Renal cortex interstitium (tissue), 11 donors: Measurements from ENCODE around the gene PARVA. TPM values are rescaled to one million over a fixed set of nuclear protein-coding genes. Genes with fewer than 3 reads are reported as not detected.
A peak's percentile ranks its signal among the peaks of the same experiment; 100 is the strongest.

ENCODE experiments used
- DNase-seq, 11 donors: peaks; one replicate each; pipeline ENCODE4 v3.0.0-alpha.2; 2013; ENCODE audit warnings: low read depth in 9 of 11, low spot score in 4 of 11; ENCODE audit errors: extremely low read depth in 1 of 11
- polyA plus RNA-seq, 3 donors: library from polyadenylated mRNA; unstranded; fragments of 120-200 nt; gene quantifications; one replicate each; pipeline ENCODE4 v1.2.1, GENCODE V29; 2013; ENCODE audit not compliant: insufficient read length in 3 of 3

The PARVA gene
- polyA plus RNA-seq, 3 donors, result 100 to 122 (median 113) TPM

DNA sequence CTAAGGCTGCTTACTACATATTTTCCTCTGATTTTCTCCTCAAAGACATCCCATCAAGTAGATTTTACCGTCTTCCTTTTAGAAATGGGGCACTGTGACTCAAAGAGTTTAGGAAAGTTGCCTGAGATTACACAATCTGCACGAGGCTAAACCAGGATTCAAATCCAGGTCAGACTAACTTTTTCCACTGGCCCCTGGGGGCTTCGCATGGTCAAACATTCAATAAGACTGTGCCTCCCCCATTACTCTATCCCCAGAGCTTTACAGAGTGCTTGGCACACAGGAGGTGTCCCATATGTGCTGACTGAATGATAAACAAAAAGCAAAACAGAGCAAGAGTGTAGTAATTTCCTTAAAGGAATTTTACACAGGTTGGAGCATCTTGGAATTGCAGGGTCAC lies 178.8 kb downstream of the PARVA start:
- DNase-seq, result no peak

DNA sequence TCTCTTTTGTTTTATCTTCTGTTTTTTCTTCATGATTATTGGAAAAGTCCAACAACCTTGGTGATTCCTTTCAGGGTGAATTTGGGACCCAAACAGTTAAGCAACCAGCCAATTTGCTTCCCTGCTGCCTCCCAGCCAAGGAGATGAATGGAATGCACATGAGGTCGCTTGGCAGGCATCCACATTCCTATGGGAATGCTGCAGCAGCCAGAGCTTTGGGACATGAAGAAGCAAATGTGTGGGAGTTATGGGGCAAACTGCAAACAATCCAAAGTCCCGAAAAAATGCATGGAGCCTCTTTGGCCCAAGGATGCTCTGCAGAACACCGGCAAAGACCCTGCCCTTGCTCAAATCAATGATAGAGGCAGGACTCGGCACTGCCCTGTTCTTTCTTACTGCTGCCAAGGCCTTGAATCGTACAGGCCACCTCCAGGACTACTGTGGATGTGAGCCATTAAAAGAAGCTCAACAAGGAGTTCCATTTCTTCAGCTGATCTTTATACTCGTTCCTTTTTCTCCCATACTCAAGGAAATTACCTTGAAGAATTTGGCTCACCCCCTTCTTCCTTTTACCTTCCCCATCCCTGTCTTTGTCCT lies 179.5 kb downstream of the PARVA start:
- DNase-seq, result peak; percentile 53 to 88 (median 76)

DNA sequence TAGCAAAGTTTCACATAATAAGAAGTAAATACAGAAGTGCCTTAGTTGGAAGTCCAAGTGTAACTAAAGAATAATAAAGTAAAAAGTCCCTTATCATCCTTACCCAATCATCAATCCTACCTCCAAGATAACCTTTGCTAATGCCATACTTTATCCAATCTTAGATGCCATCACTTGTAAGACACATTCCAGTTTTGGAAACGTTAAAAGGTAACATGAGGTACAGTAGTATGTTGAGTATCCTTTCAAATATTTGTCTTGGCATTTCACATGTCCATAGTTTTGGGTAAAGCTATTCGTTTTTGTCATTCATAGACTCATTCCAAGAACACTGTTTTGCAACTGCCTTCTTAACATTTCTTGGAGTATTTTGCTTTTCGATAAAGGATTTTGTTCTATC lies 181.6 kb downstream of the PARVA start:
- no peak for DNase-seq

DNA sequence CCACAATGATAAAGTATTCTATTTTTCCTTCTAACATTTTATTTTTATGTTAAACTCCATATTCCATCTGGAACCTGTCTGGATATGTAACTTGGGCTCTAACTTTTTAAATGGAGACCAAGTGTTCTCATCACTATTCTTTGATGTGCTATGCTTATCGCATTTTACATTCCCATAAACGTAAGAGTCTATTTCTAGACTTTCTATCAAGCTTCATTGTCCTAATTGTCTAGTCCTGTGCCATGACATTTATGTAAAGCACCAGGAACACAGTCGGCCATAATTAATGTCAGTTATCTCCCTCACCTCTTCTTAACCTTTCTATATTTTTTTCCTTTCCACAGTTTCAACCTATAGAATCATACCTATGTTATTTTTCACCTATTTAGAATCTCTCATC lies 183.0 kb downstream of the PARVA start:
- no peak for DNase-seq

GRCh38 chr11:12560861-12561260 lies 183.5 kb downstream of the PARVA start:
- DNase-seq, result no peak

GRCh38 chr11:12564012-12564411 lies 186.6 kb downstream of the PARVA start:
- no peak for DNase-seq

- no peak for DNase-seq
Measured at GRCh38 chr11:12565406-12565805, 188.0 kb downstream of the PARVA start.

GRCh38 chr11:12567746-12568460 lies 190.5 kb downstream of the PARVA start:
- no peak for DNase-seq

GRCh38 chr11:12569499-12570425 lies 192.4 kb downstream of the PARVA start:
- no peak for DNase-seq

DNA sequence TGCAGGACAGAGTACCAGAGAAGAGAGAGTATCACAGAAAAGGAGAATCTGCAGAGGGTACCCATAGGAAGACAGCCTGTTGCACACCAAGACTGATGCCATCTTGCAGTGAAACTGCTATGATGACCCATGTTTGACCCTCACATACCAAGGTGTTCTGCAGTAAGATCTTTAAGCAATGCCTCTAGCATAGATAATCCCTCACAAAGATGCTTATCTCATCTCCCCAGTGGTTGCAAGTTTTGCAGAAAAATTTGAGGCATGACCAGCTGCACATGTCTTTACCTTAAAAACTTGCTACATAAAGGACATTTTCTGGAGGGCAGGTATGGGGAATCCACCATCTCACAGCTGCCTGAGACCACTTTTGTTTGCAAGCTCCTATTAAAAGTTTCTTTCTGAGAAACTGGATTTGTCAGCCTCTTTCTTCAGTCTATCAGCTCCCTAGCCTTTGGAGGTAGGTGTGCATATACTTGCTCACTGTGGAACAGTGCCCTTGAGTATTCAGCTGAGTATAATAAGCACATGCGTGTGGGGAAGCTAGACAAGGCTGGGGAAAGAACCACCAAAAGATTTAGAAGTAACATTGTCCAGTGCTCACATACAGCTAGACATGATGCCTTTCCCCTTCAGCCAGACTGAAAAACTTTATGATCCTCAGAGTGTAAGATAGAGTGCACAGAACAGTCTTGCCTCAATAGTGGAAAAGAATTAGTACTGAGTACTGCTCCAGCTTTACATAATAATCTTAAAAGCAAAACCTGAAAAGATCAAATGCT lies 196.5 kb downstream of the PARVA start:
- DNase-seq, result no peak

DNA sequence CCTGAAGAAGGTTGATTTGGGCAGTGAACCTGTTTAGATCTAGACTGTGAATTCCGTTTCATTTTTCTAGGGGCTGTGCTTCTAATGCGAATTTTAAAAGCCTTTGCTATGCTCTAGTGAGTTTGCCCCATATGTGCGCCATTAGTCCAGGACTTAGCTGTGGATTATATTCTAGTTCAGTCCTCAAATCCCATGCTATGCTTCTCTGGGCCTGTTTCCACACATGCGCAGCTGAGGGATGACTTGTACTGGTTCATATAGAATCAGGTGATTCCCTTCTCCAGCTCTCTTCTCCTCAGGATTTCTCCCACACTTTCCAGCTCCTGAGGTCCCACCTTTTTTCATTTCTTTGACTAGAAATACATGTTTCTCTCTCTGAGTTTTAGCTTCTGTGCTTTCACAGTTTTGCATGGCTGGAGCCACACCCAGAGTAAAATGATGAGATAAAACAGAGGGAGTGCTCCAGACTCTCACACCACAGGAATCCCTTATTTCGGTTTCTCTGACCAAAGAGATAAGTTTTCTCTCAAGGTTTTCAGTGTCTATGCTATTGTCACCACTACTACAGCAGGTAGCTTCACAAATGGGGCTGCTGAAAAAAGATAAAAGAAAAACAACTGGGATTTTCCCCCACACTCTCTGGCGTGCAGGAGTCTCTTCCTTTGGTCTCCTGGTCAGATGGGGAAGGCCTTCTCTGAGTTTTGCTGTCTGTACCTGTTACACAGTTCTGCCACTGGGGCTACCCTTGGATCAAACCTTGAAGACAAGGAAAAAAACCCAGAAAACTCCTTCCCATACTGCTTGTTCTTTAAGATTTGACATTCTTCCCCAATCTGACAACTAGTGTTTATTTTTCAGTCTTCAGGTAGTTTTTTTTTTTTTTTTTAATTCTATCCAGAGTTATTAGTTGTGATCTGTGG lies 200.6 kb downstream of the PARVA start:
- DNase-seq, result no peak

GRCh38 chr11:12581416-12581815 lies 204.0 kb downstream of the PARVA start:
- DNase-seq, result no peak

- peak in 5 of 11 donors; percentile 23 to 43 (median 34) for DNase-seq
Measured at GRCh38 chr11:12581923-12582322, 204.6 kb downstream of the PARVA start.
